HEK293 (cell line): Measurements from ENCODE around the gene ACE2.

Source experiments
- OVOL3 ChIP-seq: fragments of 450-650 bp; formaldehyde crosslinking; IDR thresholded peaks from 2 replicates; pipeline ENCODE4 v1.5.1; 2016; ENCODE audit warnings: missing biosample characterization, missing genetic modification characterization
- TCF7L2 ChIP-seq: IDR thresholded peaks from 2 replicates; pipeline ENCODE4 v1.6.1; 2011; ENCODE audit warnings: low read depth, mild to moderate bottlenecking, inconsistent platforms, low read length, moderate library complexity, borderline replicate concordance
- ZBTB1 ChIP-seq: fragments of 450-650 bp; formaldehyde crosslinking; IDR thresholded peaks from 2 replicates; pipeline ENCODE4 v1.5.1; 2016; ENCODE audit warnings: missing biosample characterization, missing genetic modification characterization
- ZBTB17 ChIP-seq: fragments of 450-650 bp; formaldehyde crosslinking; IDR thresholded peaks from 2 replicates; pipeline ENCODE4 v1.5.1; 2016; ENCODE audit warnings: missing biosample characterization, missing genetic modification characterization
- ZNF132 ChIP-seq: fragments of 450-650 bp; formaldehyde crosslinking; IDR thresholded peaks from 2 replicates; pipeline ENCODE4 v1.5.1; 2017; ENCODE audit warnings: missing biosample characterization, missing genetic modification characterization, borderline replicate concordance
- ZNF146 ChIP-seq: fragments of 450-650 bp; formaldehyde crosslinking; IDR thresholded peaks from 2 replicates; pipeline ENCODE4 v1.5.1; 2016; ENCODE audit warnings: missing biosample characterization, missing genetic modification characterization
- ZNF223 ChIP-seq: fragments of 450-650 bp; formaldehyde crosslinking; IDR thresholded peaks from 2 replicates; pipeline ENCODE4 v1.5.1; 2016; ENCODE audit warnings: missing biosample characterization, missing genetic modification characterization
- ZNF274 ChIP-seq, 2 experiments: fragments of 200-500 bp in 1 of 2; fragments of 450-650 bp in 1 of 2; sonication (Bioruptor generic) in 1 of 2; formaldehyde crosslinking in 1 of 2; IDR thresholded peaks; 2 replicates each; pipeline versions ENCODE4 v1.5.1 to v1.6.1; 2014 to 2016; ENCODE audit warnings: borderline replicate concordance in 1 of 2, inconsistent platforms in 1 of 2, low read length in 1 of 2, missing biosample characterization in 1 of 2, missing genetic modification characterization in 1 of 2
- ZNF426 ChIP-seq: fragments of 450-650 bp; formaldehyde crosslinking; IDR thresholded peaks from 2 replicates; pipeline ENCODE4 v1.5.1; 2017; ENCODE audit warnings: missing biosample characterization, missing genetic modification characterization, mild to moderate bottlenecking, inconsistent platforms, moderate library complexity
- ZNF521 ChIP-seq: fragments of 450-650 bp; formaldehyde crosslinking; IDR thresholded peaks from 2 replicates; pipeline ENCODE4 v1.5.1; 2017; ENCODE audit warnings: missing biosample characterization, mild to moderate bottlenecking, missing genetic modification characterization
- TF ChIP-seq, protein P1 (sequence below): fragments of 450-650 bp; formaldehyde crosslinking; IDR thresholded peaks from 2 replicates; pipeline ENCODE4 v1.5.1; 2017; ENCODE audit warnings: missing biosample characterization, missing genetic modification characterization
- TF ChIP-seq, protein P2 (sequence below): fragments of 450-650 bp; formaldehyde crosslinking; IDR thresholded peaks from 2 replicates; pipeline ENCODE4 v1.5.1; 2017; ENCODE audit warnings: missing biosample characterization, missing genetic modification characterization
- TF ChIP-seq, protein P3 (sequence below): fragments of 450-650 bp; formaldehyde crosslinking; IDR thresholded peaks from 2 replicates; pipeline ENCODE4 v1.5.1; 2016; ENCODE audit warnings: missing biosample characterization, missing genetic modification characterization
- TF ChIP-seq, protein P4 (sequence below): fragments of 450-650 bp; formaldehyde crosslinking; IDR thresholded peaks from 2 replicates; pipeline ENCODE4 v1.5.1; 2016; ENCODE audit warnings: missing biosample characterization, missing genetic modification characterization

DNA sequence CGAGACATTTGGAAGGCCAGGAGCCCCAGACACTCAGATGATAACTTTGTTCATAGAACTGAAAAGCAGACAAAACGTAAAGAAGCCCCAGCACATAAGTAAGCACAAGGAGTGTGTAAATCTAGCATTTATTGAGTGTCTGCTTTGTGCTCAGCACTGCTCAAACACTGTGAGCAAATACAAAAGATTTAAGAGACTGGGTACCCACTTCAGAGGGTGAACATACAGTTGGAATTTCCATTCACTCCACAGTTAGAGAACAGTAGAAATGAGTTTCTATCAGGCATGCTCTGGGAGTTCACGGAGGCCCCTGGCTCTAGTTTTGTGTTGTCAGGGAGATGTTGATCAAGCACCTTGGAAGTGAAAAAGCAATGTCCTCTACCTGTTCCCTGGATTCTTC, 39.8 kb downstream of the ACE2 start:
- TF ChIP-seq, protein P1, sequence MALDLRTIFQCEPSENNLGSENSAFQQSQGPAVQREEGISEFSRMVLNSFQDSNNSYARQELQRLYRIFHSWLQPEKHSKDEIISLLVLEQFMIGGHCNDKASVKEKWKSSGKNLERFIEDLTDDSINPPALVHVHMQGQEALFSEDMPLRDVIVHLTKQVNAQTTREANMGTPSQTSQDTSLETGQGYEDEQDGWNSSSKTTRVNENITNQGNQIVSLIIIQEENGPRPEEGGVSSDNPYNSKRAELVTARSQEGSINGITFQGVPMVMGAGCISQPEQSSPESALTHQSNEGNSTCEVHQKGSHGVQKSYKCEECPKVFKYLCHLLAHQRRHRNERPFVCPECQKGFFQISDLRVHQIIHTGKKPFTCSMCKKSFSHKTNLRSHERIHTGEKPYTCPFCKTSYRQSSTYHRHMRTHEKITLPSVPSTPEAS (tag by site-specific recombination) = no peak
- TF ChIP-seq ZBTB17 (no peak), OVOL3 (no peak), ZNF274 (IDR thresholded peaks at IDR 0.05; ENCODE audit: low read length) (no peak), ZNF274 (tag by site-specific recombination; IDR thresholded peaks at IDR 0.05; ENCODE audit: borderline replicate concordance) (no peak), ZNF426 (tag by site-specific recombination) (no peak), ZNF521 (tag by site-specific recombination) (no peak), ZNF132 (no peak), ZNF223 (tag by site-specific recombination) (no peak), TCF7L2 (no peak), ZNF146 (no peak), ZBTB1 (tag by site-specific recombination) (no peak)
- TF ChIP-seq, protein P2, sequence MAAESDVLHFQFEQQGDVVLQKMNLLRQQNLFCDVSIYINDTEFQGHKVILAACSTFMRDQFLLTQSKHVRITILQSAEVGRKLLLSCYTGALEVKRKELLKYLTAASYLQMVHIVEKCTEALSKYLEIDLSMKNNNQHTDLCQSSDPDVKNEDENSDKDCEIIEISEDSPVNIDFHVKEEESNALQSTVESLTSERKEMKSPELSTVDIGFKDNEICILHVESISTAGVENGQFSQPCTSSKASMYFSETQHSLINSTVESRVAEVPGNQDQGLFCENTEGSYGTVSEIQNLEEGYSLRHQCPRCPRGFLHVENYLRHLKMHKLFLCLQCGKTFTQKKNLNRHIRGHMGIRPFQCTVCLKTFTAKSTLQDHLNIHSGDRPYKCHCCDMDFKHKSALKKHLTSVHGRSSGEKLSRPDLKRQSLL (tag by site-specific recombination) = no peak
- TF ChIP-seq, protein P3, sequence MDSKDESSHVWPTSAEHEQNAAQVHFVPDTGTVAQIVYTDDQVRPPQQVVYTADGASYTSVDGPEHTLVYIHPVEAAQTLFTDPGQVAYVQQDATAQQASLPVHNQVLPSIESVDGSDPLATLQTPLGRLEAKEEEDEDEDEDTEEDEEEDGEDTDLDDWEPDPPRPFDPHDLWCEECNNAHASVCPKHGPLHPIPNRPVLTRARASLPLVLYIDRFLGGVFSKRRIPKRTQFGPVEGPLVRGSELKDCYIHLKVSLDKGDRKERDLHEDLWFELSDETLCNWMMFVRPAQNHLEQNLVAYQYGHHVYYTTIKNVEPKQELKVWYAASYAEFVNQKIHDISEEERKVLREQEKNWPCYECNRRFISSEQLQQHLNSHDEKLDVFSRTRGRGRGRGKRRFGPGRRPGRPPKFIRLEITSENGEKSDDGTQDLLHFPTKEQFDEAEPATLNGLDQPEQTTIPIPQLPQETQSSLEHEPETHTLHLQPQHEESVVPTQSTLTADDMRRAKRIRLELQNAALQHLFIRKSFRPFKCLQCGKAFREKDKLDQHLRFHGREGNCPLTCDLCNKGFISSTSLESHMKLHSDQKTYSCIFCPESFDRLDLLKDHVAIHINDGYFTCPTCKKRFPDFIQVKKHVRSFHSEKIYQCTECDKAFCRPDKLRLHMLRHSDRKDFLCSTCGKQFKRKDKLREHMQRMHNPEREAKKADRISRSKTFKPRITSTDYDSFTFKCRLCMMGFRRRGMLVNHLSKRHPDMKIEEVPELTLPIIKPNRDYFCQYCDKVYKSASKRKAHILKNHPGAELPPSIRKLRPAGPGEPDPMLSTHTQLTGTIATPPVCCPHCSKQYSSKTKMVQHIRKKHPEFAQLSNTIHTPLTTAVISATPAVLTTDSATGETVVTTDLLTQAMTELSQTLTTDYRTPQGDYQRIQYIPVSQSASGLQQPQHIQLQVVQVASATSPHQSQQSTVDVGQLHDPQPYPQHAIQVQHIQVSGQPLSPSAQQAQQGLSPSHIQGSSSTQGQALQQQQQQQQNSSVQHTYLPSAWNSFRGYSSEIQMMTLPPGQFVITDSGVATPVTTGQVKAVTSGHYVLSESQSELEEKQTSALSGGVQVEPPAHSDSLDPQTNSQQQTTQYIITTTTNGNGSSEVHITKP (tag by site-specific recombination) = no peak
- TF ChIP-seq, protein P4, sequence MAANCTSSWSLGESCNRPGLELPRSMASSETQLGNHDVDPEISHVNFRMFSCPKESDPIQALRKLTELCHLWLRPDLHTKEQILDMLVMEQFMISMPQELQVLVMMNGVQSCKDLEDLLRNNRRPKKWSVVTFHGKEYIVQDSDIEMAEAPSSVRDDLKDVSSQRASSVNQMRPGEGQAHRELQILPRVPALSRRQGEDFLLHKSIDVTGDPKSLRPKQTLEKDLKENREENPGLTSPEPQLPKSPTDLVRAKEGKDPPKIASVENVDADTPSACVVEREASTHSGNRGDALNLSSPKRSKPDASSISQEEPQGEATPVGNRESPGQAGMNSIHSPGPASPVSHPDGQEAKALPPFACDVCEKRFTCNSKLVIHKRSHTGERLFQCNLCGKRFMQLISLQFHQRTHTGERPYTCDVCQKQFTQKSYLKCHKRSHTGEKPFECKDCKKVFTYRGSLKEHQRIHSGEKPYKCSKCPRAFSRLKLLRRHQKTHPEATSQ (tag by site-specific recombination) = no peak
